ENCODE results near the gene GLIS1.

- no peak for TF ChIP-seq CTCF (conservative IDR thresholded peaks at IDR 0.05; ENCODE audit: low read length)
- TF ChIP-seq EZH2phosphoT487 (IDR thresholded peaks at IDR 0.05; ENCODE audit: borderline replicate concordance) = no peak
Measured at GRCh38 chr1:53691326-53691725, 47.6 kb downstream of the GLIS1 start.
